NB4 (cell line): ENCODE results near the gene MGAT3.

Source experiments
- CTCF ChIP-seq: IDR thresholded peaks from one replicate; pipeline ENCODE4 v1.5.1; 2012; ENCODE audit warnings: low read depth, low read length
- MAX ChIP-seq: IDR thresholded peaks from 2 replicates; pipeline ENCODE4 v1.6.1; 2011; ENCODE audit warnings: low read depth, low read length
- MYC ChIP-seq: IDR thresholded peaks from 2 replicates; pipeline ENCODE4 v1.6.1; 2011; ENCODE audit warnings: low read depth, low read length
- POLR2A ChIP-seq: IDR thresholded peaks from 2 replicates; pipeline ENCODE4 v1.6.1; 2011; ENCODE audit warnings: mild to moderate bottlenecking; ENCODE audit not compliant: insufficient read length; ENCODE audit errors: extremely low read depth

- TF ChIP-seq CTCF (no peak), POLR2A (no peak), MAX (no peak), MYC (no peak)
Observed at GRCh38 chr22:39435616-39436015, 21.2 kb upstream of the MGAT3 start.
